Measurements from ENCODE around the gene TTC1.
"Not testable (repeated sequence)": the region's sequence is repeated elsewhere in the genome, so short reads cannot be mapped to it uniquely, and the experiment has no call there.

TTC1 gene, protein sequence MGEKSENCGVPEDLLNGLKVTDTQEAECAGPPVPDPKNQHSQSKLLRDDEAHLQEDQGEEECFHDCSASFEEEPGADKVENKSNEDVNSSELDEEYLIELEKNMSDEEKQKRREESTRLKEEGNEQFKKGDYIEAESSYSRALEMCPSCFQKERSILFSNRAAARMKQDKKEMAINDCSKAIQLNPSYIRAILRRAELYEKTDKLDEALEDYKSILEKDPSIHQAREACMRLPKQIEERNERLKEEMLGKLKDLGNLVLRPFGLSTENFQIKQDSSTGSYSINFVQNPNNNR

DNA sequence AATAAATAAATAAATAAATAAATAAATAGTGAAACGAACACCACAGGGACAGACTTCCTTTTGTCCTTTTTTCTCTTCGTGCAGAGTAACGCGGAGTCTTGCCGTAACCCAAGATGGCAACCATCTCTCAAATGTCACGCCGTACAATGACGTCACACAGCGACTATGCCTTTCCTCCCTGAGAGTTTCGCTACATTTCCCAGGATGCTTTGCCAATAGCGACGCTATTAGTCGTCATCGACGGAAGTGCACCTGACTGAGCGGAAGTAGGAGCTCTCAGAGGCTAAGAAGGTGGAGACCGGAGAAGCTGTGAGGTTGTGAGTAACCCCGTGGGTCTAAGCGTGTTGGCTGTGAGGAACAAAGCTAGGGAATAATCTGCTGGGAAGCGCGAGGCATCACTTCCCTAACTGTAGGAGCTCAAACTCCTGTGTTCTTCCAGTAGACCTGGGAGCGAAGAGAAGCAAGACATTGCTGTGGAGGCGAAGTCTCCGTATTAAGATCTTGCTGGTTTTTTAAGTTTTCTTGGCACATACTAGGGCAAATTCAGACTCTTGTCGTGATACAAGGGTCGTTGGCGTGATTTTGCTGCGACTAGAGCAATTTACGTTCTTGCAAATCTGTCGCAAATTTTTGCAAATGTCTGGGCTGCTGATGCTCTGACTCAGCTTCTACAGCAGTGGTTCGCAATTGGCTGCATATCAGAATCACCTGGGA, at the start of gene TTC1:
TTC1 (plus strand) TSS at position 263 of the 714 bp plus-strand sequence. CDS start 1,390 bp downstream, outside the sequence.
- peak; percentile 83 for DNase-seq

DNA sequence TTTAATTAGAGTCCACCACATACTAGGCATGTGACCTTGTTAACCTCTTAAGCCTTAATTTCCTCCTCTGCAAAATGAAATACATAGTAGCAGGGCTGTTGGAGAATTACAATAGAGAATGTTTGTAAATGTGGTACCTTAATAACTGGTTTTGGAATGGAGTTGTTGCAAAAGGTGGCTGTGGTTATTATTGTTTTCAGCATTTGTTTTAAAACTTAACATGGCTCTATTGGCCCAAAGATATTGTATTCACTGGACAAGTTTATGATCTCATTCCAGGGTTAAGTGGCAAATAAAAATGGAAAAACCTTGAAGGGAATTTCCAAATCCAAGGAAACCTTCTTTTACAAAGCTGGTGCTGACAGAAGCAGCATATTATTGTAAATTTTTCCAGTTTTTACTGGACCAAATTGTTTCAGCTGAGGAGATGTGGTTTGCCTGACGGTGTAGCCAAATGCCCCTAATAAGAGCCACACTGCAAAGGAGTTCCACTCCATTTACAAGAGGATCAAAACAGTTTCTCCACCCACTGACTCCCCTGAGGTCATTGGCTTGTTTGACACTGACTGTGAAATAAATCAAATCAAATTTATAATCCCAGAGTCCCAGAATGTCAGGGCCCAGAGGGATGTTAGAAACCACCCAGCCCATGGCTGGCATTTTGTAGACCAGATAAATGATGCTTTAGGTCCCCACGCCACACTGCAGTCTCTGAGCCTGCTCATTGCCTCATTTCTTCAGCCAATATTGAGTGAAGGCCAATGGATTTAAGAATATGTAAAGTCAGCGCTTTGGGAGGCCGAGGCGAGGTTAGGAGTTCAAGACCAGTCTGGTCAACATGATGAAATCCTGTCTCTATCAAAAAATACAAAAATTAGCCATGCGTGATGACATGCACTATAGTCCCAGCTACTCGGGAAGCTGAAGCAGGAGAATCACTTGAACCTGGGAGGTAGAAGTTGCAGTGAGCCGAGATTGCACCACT, 47.5 kb upstream of the TTC1 start:
- no peak for DNase-seq

DNA sequence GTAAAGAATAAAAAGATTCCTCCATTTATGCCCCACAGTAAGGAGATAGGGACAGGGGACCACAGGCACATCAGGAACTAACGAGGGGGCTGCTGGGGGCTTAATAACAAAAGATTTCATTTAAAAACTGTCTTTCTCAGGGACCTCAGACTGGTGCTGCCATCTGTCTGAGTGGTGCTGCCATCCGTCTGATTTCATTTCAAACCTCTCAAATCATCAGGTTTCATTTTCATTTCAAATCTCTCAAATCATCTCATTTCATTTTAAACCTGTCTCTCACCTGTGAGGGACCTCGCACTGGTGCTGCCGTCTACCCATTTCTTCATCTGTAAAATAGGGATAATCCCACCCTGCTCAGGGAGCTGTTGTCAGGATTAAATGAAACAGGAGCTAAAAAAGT, 46.7 kb upstream of the TTC1 start:
- no peak for DNase-seq

DNA sequence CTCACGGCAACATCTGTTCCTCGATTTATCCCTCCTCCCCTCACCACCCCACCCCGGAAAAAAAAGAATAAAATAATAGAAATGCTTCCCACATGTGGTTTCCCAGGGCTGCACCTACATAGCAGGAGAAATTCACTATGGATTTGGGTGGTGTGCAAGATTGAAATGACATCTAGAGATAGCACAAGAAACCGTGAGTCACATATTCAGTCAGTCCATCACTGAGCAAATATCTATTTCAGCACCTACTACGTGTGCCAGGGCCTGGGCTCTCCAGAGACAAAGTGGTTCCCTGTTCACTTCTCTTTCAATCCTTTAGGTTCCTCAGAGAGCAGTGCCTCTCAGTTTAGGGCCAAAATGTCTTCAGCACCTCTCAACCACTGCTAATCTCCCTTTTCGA, 45.0 kb upstream of the TTC1 start:
- DNase-seq, result no peak

DNA sequence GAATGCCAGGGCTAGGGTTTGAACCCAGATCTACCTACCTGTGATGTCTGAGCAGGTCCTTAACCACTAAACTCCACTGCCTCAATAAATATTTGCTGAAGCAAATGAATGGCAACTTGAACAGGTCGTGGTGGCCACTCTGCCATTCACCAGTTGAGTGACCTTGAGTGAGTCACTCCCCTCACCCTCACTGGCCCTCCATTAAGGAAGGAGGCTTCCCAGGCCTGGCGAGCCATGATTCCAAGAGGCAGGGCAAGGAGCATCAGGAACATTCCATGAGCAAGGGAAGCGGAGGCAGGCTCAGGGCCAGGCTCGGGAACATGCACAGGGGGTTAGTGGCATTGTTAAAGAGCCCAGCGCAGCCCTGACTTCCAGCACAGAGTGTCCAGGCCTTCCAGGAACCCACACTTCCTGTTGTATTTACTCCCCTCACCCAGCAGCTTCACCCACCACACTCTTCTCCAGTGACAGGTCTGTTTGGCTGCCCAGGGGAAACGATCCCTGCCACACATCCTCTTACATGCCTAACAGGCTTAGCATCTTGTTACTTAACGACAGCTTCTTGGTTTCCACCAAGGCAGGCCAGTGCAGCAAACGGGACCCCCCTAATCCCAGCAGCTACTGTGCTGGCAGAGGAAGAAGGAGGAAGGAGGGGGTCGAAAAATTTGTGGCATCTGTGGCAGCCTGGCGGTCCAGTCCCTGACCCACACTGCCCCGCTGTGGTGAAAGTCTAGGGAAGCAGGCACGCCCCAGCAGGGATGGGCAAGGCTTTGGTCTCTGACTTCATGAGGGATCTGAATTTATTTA, 43.7 kb upstream of the TTC1 start:
- DNase-seq, result no peak

DNA sequence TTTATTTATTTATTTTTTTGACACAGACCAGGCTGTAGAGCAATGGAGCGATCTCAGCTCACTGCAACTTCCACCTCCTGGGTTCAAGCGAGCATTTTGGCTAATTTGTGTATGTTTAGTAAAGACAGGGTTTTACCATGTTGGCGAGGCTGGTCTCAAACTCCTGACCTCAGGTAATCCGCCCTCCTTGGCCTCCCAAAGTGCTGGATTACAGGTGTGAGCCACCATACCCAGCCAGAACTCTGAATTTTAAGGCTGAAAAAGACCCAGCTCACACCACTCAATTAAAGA, 43.2 kb upstream of the TTC1 start:
- DNase-seq, result not testable (repeated sequence)

DNA sequence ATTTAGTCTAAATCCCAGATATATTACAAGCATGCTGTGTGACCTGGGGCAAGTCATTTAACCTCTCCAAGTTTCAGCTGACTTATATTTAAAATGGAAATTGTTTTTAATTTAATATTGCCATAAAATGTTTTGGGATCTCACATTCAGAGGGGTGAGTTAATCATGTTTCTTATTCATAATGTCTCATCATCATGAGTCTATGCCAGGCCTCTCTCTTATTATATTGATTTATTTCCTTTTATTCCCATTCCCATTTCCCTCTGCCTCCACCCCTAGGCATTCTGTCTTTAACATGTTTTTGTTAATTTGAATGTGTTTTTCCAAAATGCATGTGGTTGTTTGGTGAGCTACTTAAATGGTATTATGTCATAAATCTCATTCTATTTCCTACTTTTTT, 39.0 kb upstream of the TTC1 start:
- DNase-seq, result no peak

DNA sequence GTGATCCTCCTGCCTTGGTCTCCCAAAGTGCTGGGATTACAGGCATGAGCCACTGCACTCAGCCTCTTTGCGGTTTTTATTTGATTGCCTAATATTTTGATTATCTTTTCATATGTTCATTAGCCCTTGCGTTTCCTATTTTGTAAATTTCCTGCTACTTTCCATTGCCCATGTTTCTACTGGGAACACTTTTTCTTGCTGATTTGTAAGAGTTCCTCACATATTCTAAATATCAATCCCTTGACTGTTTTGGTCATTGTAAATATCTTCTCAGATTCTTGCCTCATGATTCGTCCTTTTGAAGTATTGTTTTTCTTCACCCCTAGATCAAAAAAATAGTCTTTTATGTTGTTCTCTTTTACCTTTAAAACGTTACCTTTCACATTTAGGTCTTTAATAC, 37.9 kb upstream of the TTC1 start:
- no peak for DNase-seq

DNA sequence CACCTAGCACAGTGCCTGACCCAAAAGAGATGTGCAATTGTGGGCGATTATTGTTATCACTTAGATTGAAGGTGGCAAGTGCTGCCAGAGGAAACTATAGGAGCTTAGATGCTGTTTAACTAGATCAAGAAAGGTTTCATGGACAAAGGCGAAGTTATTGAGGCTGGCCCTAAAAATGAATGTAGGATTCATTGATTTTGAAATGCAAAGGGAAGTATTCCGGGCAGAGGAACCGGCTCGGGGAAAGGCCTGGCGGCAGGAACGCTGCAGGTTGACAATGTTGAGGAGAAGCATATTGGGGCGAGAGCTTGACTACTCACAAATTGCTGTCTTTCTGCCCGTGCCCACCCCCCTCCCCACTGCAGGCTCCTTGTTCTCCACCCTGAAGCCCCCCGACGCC, 37.4 kb upstream of the TTC1 start:
- no peak for DNase-seq

DNA sequence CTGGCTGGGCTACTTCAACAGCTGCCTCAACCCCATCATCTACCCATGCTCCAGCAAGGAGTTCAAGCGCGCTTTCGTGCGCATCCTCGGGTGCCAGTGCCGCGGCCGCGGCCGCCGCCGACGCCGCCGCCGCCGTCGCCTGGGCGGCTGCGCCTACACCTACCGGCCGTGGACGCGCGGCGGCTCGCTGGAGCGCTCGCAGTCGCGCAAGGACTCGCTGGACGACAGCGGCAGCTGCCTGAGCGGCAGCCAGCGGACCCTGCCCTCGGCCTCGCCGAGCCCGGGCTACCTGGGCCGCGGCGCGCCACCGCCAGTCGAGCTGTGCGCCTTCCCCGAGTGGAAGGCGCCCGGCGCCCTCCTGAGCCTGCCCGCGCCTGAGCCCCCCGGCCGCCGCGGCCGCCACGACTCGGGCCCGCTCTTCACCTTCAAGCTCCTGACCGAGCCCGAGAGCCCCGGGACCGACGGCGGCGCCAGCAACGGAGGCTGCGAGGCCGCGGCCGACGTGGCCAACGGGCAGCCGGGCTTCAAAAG, 36.9 kb upstream of the TTC1 start:
- DNase-seq, result no peak

DNA sequence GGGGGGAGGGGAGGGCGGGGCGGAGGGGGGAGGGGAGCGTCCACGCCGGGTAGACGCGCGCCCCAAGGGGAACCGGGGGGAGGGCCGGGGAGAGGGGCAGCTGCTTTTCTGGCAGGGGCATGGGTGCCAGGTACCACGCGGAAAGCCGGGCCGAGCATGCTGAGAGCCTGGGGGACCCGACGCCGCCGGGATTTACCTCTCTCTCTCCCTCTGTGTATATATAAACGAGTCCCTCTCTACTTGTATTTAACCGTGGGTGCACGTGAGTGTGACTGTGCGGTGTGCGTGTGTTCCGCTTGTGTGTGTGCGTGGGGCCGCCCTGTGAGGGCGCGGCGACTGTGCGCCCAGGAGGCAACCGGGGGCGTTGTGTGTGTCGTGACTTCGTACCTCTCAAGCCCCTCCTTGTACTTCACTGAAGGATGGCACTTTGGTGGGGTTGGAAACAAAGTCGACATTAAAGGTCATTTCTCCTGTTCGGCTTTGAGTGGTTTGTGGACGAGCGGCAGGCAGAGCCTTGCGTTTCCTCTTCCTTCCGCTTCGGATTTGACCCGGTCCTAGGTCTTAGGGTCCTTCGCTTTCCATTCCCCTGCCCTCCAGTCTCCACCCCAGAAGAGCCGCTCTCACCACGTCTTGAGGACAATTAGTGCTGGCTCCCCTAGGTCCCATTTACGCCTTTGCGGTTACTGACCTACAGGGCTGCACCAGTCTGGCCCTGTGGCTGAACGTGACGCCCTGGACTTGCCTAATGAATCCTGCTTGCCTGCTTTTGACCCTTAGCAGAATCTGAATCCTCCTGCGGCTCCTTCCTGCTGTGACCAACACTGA, 36.2 kb upstream of the TTC1 start:
- DNase-seq, result no peak

DNA sequence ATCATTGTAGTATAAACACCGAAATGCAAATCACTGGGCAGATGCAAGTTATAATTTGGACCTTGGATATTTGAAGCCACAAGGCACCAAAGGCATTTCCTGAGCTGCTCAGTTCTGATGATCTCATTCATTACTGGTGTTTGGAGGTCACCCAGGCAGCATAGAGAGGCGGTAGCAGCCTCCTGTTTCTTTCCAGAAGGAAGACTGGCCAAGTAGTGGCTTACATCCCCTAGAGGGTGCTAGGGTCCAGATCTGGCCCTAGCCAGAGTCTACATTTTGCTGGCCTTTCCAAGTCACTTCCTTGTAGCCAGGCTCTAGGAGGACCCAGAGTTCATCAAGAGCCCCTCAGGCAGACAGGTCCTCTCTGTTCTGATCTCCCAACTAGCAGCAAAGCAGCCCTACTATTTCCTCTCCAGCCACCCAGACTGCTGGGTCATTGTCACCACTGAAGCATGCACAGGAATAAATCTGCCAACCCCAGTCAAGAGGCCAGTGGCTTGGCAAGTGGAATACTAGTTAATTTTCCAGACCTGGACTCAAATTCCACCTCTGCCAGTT, 33.4 kb upstream of the TTC1 start:
- no peak for DNase-seq

DNA sequence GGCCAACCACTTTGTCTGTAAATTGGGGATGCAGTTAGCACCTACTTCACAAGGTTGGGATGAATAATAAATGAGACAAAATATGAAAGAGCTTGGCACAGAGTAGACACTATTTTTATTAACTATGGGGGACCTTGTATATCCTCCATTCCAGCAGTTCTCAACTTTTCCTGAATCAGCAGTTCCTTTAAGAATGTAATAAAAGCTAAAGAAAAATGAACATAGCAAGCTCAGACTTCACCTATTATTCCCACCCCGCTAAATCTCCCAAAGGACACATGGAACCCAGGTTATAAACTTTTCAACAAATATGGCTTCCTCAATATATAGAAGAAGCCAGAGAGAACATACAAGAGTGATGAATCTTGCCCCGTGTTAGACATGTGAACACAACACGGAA, 32.0 kb upstream of the TTC1 start:
- DNase-seq, result no peak

DNA sequence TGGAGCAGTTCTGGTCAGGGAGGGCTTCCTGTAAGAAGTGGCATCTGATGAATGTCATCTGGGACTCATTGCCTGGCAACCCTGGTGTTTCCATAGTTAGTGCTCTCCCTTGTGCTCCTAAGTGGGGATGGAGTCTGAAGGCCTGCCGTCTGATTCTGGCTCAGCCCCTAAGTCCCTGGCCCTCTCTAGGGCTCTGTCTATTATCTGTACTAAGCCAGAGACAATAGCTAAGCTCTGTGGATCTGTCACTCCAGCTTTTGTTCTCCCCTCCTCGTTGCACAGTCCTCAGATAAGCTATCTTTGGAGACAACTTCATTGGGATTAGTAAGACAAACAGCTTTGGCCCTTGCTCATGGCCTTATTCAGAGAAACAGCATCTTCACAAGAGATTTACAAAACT, 30.6 kb upstream of the TTC1 start:
- DNase-seq, result no peak

DNA sequence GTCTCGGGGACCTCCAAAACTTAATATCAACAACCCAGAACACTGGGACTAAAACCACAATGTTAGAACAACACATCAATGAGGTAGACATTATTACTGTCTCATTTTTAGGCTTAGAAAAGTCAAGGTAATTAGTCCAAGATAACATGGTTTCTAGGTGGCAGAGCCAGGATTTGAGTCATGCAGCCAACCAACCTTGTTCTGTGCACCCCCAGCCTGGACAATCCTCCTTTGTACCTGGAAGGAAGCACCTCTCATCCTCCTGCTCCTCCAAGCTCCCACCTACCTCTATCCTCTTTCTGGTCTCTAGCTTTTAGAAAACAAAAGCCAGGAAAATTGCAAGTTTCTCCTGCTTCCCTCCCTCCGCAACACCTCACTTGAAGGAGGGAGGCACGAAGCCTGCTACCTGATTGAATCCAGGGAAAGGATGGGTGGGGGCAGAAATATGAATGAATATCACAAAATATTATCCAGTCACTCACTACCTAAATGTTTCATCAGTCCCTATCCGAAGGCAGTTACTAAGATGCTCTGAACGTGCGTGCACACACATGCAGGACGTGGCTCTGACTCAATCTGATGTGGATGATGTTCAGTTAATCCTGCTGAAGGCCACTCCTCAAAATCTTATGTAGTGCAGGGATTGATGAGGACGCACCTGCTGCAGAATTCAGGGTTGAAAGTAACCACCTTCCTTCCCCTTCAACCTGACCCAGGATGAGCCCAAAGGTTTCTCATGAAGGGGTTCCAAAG, 26.3 kb upstream of the TTC1 start:
- DNase-seq, result no peak

DNA sequence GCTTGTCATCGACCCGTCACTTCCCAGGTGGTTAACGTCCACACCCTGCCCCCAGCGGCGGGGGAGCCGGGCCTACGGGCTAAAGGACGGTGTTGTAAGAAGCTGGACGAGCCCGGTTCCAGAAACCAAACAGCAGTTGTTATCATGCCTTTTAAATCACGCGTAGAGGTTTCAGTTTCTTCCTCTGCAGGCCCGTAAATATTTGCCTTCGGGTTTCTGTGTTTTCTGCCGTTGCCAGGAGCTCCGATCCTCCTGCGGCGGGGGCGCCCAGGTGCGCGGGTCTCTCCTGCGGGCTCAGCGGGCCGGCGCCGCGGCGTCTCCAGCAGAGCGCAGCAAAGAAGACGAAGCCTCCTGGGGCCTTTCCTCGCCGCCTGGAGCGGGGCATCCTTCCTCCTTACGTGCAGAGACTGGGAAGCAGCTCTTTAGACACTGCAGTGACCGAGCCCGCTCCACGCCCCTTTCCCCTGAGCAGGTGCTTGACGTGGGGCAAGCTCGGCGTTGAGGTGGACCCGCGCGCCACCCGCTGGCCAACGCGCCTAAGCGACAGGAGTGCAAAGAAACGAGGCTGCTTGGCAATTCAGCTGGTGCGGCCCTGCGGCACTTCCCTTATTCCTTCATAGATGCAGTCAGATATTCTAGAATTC, 21.8 kb upstream of the TTC1 start:
- peak; percentile 45 for DNase-seq

DNA sequence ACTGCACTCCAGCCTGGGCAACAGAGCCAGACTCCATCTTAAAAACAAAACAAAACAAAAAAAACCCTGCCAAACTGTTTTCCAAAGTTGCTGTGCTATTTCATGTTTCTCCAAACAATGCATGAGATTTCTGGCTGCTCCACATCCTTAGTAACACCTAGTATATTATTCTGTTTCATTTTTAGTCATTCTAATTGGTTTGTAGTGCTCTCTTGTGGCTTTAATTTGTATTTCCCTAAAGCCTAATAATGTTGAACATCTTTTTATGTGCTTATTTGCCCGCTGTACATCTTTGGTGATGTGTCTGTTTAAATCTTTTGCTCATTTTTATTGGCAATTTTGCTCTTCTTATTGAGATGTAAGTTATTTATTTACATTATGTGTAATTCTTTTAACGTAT, 18.4 kb upstream of the TTC1 start:
- DNase-seq, result no peak

DNA sequence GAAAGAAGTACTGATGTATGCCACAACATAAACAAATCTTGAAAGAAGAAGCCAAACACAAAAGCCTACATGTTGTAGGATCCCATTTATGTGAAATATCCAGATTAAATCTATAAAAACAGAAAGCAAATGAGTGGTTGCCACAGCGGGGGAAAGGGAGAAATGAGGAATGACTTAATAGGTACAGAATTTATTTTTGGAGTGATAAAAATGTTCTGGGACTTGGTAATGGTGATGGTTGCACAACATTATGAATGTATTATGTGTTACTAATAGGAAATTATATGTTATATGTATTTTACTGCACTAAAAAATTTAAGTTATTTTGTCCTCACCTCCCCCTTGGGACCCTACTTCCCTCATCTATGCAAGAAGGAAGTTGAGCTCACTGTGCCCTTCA, 16.4 kb upstream of the TTC1 start:
- no peak for DNase-seq

DNA sequence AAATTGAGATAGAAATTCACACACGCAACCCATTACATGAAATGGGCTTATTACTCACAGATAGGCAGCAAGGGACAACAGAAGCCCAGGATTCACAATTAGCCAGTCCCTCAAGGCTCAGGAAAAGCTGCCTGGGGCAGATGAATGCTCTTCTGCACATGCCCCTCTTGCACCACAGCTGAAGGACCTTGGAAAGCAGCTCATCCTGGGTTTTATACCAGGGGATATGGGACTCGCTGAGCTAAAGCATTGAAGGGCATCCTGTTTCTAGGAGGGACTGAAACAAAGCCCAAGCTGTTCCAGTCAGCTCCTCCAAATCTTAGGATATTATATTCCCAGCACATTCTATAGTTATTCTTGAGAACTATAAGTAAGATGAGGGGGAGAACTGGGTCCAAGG, 15.7 kb upstream of the TTC1 start:
- DNase-seq, result no peak

DNA sequence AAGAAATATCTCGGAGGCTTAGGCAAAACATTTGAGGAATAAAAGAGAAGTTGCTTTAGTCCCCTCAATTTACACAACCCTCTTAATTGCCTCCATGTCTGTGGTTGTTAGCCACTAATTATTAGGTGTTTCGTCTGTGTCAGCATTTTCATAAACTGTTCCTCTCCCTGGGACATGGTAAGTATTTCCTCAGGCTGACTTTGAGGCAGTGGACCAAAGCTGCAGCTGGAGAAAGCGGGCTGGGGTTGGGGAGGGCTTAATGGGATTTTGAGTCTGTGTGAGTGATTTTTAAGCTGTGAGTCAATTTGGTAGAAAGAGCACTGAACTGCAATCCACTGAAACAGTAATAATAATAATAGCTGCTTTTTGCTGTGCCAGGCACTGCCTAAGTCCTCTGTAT, 13.0 kb upstream of the TTC1 start:
- DNase-seq, result no peak
